Gastroesophageal sphincter (tissue), 4 donors: Measurements from ENCODE around the gene HLA-DRB1. TPM values are rescaled to one million over a fixed set of nuclear protein-coding genes. Genes with fewer than 3 reads are reported as not detected.
"Not testable (repeated sequence)": the region's sequence is repeated elsewhere in the genome, so short reads cannot be mapped to it uniquely, and the experiment has no call there.

ENCODE experiments used
- ATAC-seq: fragments of 150-250 bp; one replicate; pipeline ENCODE4 v1.9.1; 2016; ENCODE audit warnings: mild to moderate bottlenecking, moderate library complexity
- H3K27ac ChIP-seq, 4 donors: fragments of 200-600 bp; sonication (generic) in 3 of 4; 1 replicate in 3 of 4; 2 replicates in 1 of 4; pipeline ENCODE4 v1.5.1; 2016 to 2019
- H3K27me3 ChIP-seq: fragments of 200-600 bp; sonication (generic); one replicate; pipeline ENCODE4 v1.5.1; 2019
- H3K36me3 ChIP-seq, 2 donors: fragments of 200-600 bp; sonication (generic); one replicate each; pipeline ENCODE4 v1.5.1; 2019; ENCODE audit warnings: control low read depth in 1 of 2
- H3K4me1 ChIP-seq, 3 donors: fragments of 200-600 bp; sonication (generic); 1 replicate in 2 of 3; 2 replicates in 1 of 3; pipeline ENCODE4 v1.5.1; 2016 to 2019; ENCODE audit warnings: control low read depth in 2 of 3
- H3K4me3 ChIP-seq, 2 donors: fragments of 200-600 bp; sonication (generic); one replicate each; pipeline ENCODE4 v1.5.1; 2019; ENCODE audit warnings: mild to moderate bottlenecking in 1 of 2, moderate library complexity in 1 of 2
- H3K9me3 ChIP-seq, 3 donors: fragments of 200-600 bp; sonication (generic); one replicate each; pipeline ENCODE4 v1.5.1; 2017 to 2019; ENCODE audit warnings: control low read depth in 2 of 3
- EP300 ChIP-seq: sonication (generic); formaldehyde crosslinking; IDR thresholded peaks from one replicate; pipeline ENCODE4 v1.6.1; 2017; ENCODE audit warnings: antibody characterized with exemption, mild to moderate bottlenecking
- POLR2A ChIP-seq, 2 donors: fragments of 450-650 bp; IDR thresholded peaks; one replicate each; pipeline ENCODE4 v1.6.1; 2017; ENCODE audit warnings: antibody characterized with exemption in 2 of 2, mild to moderate bottlenecking in 2 of 2, moderate library complexity in 1 of 2
- POLR2AphosphoS5 ChIP-seq: sonication (generic); formaldehyde crosslinking; IDR thresholded peaks from one replicate; pipeline ENCODE4 v1.6.1; 2017; ENCODE audit warnings: antibody characterized with exemption
- WGBS, 2 donors: methylation state at CpG; one replicate each; pipeline ENCODE4 v1.1.5; 2018; ENCODE audit warnings: low coverage in 1 of 2; 5-methylcytosine and 5-hydroxymethylcytosine counted together
- small RNA-seq, 4 donors: library from RNA; depleted of rRNA; stranded (forward); fragments of <200 nt; gene quantifications; one replicate each; pipeline ENCODE3, GENCODE V24; 2016
- total RNA-seq, 4 donors: library from RNA; depleted of rRNA; stranded (reverse); fragments of >200 nt; gene quantifications; one replicate each; pipeline ENCODE4 v1.1.0, GENCODE V29; 2016
- TF ChIP-seq, protein P1 (sequence below), 4 experiments: fragments of 200-600 bp in 2 of 4; fragments of 450-650 bp in 2 of 4; sonication (generic) in 1 of 4; IDR thresholded peaks; one replicate each; pipeline ENCODE4 v1.5.1; 2017 to 2019; ENCODE audit warnings: antibody characterized with exemption in 4 of 4, mild to moderate bottlenecking in 2 of 4, moderate library complexity in 2 of 4

The HLA-DRB1 gene
- total RNA-seq, 4 donors from 2014 or later = 5.8 to 80.7 (median 55.5) TPM

DNA sequence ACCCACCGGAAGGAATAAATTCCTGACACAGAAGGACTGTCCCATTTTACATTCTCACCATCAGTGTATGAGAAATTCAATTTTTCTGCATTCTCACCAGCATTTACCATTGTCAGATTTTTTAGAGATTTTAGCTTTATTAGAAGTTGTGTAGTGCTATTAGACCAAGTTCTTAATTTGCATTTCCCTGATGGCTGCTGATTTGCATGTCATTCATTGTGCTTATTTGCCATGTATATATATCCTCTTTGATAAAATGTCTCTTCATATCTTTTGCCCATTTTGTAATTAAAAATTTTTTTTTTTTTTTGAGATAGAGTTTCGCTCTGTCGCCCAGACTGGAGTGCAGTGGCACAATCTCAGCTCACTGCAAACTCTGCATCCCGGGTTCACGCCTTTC is 49.8 kb downstream of the HLA-DRB1 start:
- no peak for ATAC-seq
- Histone ChIP-seq H3K4me3 (no peak overlapping the region), H3K9me3 (no peaks in the 10 kb centered on the region), H3K27ac (no peak overlapping the region), H3K4me1 (no peaks in the 10 kb centered on the region), H3K27me3 (no peaks in the 10 kb centered on the region), H3K36me3 (no peaks in the 10 kb centered on the region)
- TF ChIP-seq POLR2A (IDR thresholded peaks at IDR 0.05) (no peak), EP300 (no peak), POLR2AphosphoS5 (no peak)
- TF ChIP-seq, protein P1, sequence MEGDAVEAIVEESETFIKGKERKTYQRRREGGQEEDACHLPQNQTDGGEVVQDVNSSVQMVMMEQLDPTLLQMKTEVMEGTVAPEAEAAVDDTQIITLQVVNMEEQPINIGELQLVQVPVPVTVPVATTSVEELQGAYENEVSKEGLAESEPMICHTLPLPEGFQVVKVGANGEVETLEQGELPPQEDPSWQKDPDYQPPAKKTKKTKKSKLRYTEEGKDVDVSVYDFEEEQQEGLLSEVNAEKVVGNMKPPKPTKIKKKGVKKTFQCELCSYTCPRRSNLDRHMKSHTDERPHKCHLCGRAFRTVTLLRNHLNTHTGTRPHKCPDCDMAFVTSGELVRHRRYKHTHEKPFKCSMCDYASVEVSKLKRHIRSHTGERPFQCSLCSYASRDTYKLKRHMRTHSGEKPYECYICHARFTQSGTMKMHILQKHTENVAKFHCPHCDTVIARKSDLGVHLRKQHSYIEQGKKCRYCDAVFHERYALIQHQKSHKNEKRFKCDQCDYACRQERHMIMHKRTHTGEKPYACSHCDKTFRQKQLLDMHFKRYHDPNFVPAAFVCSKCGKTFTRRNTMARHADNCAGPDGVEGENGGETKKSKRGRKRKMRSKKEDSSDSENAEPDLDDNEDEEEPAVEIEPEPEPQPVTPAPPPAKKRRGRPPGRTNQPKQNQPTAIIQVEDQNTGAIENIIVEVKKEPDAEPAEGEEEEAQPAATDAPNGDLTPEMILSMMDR (IDR thresholded peaks at IDR 0.05) = no peak
- WGBS, 2 donors = 50 to 100% methylated on average over 1 of the region's 5 CpGs

GRCh38 chr6:32530431-32530793 is 59.2 kb downstream of the HLA-DRB1 start:
- not testable (repeated sequence) for ATAC-seq, H3K36me3 ChIP-seq
- 4% methylated on average over 3 of the region's 3 CpGs; no CpG with 5 or more reads in 1 of the 2 donors for WGBS, 2 donors

GRCh38 chr6:32529697-32530430 is 59.8 kb downstream of the HLA-DRB1 start, which contains the start of gene HLA-DRB5:
Gene HLA-DRB5 (minus strand): TSS chr6:32530287. CDS start chr6:32530224, 63 bp downstream.
- H3K4me3 ChIP-seq = no peak within 1 kb of the TSS
- H3K9me3 ChIP-seq = no peaks in the 10 kb centered on the region
- WGBS, 2 donors = 0 to 7% methylated on average over 1 to 2 of the region's 4 CpGs
- TF ChIP-seq POLR2A (IDR thresholded peaks at IDR 0.05) = no peak
- TF ChIP-seq POLR2AphosphoS5 = no peak
- TF ChIP-seq, protein P1 (IDR thresholded peaks at IDR 0.05) = no peak
- no peak for TF ChIP-seq EP300
- H3K27me3 ChIP-seq = no peaks in the 10 kb centered on the region
- H3K36me3 ChIP-seq = no peaks in the 10 kb centered on the region
- peak; percentile 71 for ATAC-seq
- no peaks in the 10 kb centered on the region for H3K4me1 ChIP-seq
- peak within 1 kb of the TSS in 1 of 4 donors; percentile 56 for H3K27ac ChIP-seq

More at GRCh38 chr6:32530431-32530793, 59.2 kb downstream of the HLA-DRB1 start:
- H3K4me1 ChIP-seq, H3K4me3 ChIP-seq, H3K27me3 ChIP-seq, H3K9me3 ChIP-seq: not testable (repeated sequence)
- H3K27ac ChIP-seq = peak overlapping the region in 1 of 4 donors; percentile 29

Small RNA genes within 50 kb of the gene (small RNA-seq; reads per million reads assigned to genes)
- 0 reads per million in 4 donors for gene RNU1-61P

Other genes starting within 250 kb of the HLA-DRB1 start
- not detected for gene TSBP1, start 217.9 kb downstream of the HLA-DRB1 start, total RNA-seq
- not detected for gene BTNL2, start 182.7 kb downstream of the HLA-DRB1 start, total RNA-seq
- 100 to 1,000 TPM in 2 of 4 donors, 10 to 100 TPM in 2; 43.6 to 285 (median 108) TPM for gene HLA-DRA, start 150.0 kb downstream of the HLA-DRB1 start, total RNA-seq
- gene HLA-DRB5, start 59.6 kb downstream of the HLA-DRB1 start, total RNA-seq = 10 to 100 TPM in 1 of 4 donors, 1 to 10 TPM in 1, under 1 TPM in 1, not detected in 1; 0.93 to 50.6 (median 7.4) TPM
- 1 to 10 TPM in 3 of 4 donors, not detected in 1; 1.7 to 7.8 (median 4.3) TPM for gene HLA-DQA1, start 47.6 kb upstream of the HLA-DRB1 start, total RNA-seq
- 1 to 10 TPM in 3 of 4 donors, under 1 TPM in 1; 0.16 to 5.8 (median 1.4) TPM for gene HLA-DQB1, start 76.8 kb upstream of the HLA-DRB1 start, total RNA-seq
- 1 to 10 TPM in 1 of 4 donors, under 1 TPM in 1, not detected in 2; 0.40 to 1.8 TPM for gene HLA-DQA2, start 151.5 kb upstream of the HLA-DRB1 start, total RNA-seq
- gene HLA-DQB2, start 173.7 kb upstream of the HLA-DRB1 start, total RNA-seq = 1 to 10 TPM in 1 of 4 donors, under 1 TPM in 1, not detected in 2; 0.54 to 1.1 TPM
- under 1 TPM in 2 of 4 donors, not detected in 2; 0.37 to 0.40 TPM for gene HLA-DOB, start 227.2 kb upstream of the HLA-DRB1 start, total RNA-seq
- 10 to 100 TPM in 3 of 4 donors, 1 to 10 TPM in 1; 6.9 to 16.0 (median 11.1) TPM for gene TAP2, start 248.9 kb upstream of the HLA-DRB1 start, total RNA-seq